Activated CD8-positive, alpha-beta memory T cell treated with anti-CD3 and anti-CD28 coated beads for 24 hours (primary cell): ENCODE results near the gene ASTN2.

Source experiments
- DNase-seq: peaks from one replicate; pipeline ENCODE4 v3.0.0-alpha.2; 2020

Gene ASTN2

GRCh38 chr9:116387934-116388698, 1026.7 kb downstream of the ASTN2 start:
- DNase-seq = no peak

DNA sequence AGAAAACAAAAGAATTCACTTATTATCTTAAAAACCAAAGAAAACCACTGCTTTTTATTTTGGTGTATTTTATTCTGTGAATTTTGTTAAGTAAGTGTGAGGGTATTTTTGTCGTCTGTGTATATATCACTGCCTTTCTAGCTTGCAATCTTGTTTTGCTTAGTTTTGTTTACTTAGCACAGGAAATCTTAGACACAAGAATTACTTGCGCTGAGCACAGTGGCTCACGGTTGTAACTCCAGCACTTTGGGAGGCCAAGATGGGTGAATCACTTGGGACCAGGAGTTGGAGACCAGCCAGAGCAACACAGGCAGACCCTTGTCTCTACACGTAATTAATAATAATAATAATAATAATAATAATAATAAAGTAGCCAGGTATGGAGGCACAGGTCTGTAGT, 1030.9 kb downstream of the ASTN2 start:
- no peak for DNase-seq

GRCh38 chr9:116383133-116383532, 1031.7 kb downstream of the ASTN2 start:
- no peak for DNase-seq

- DNase-seq = no peak
These were observed 1032.8 kb downstream of the ASTN2 start for GRCh38 chr9:116382053-116382452.

GRCh38 chr9:116381350-116381749, 1033.5 kb downstream of the ASTN2 start:
- no peak for DNase-seq

GRCh38 chr9:116380496-116380995, 1034.3 kb downstream of the ASTN2 start:
- DNase-seq = no peak

- no peak for DNase-seq
These were observed 1035.0 kb downstream of the ASTN2 start for GRCh38 chr9:116379821-116380220.

- DNase-seq = no peak
These were observed 1036.0 kb downstream of the ASTN2 start for GRCh38 chr9:116378873-116379272.

- no peak for DNase-seq
These were observed 1037.6 kb downstream of the ASTN2 start for GRCh38 chr9:116377179-116377798.
